Fibroblast of lung (primary cell): ENCODE measurements around the gene PARP9.

Source experiments
- CTCF ChIP-seq, 2 donors: IDR thresholded peaks in 1 of 2; conservative IDR thresholded peaks in 1 of 2; 1 replicate in 1 of 2; 2 replicates in 1 of 2; pipeline ENCODE4 v1.5.1; 2011 to 2012; ENCODE audit warnings: low read length in 2 of 2, control low read depth in 1 of 2, inconsistent platforms in 1 of 2, low read depth in 1 of 2, mild to moderate bottlenecking in 1 of 2
- EZH2 ChIP-seq: IDR thresholded peaks from 2 replicates; pipeline ENCODE4 v1.5.1; 2012; ENCODE audit warnings: low read length, control low read depth, mild to moderate bottlenecking; ENCODE audit errors: missing control alignments

DNA sequence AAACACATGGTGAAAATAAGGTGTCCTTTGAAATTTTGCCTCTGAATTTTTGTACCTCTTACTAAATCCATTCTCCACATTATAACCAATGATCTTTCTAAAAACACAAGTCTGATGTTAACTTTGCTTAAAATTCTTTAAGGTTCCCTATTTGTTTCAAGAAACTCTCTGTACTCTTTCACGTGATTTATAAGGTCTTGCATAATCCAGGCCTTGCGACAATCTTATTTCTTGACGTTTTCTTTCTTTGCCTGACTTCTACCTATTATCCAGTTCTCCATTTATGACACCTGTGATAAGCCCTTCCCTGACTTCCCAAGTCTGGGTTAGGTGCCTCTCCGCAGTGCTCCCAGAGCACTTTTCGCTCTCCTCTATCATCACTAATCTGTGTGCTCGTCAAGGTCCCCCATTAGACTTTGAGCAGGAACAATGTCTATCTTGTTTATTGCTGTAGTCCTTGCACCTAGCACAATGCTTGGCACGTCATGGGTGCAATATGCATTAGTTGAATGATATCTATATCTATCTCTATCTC is 25.1 kb downstream of the PARP9 start:
- TF ChIP-seq CTCF (conservative IDR thresholded peaks at IDR 0.05 in 1 of 2, IDR thresholded peaks at IDR 0.05 in 1 of 2; ENCODE audit: low read depth in 1 of 2, low read length in 2 of 2): no peak
- no peak for TF ChIP-seq EZH2
